Fibroblast of lung (primary cell): ENCODE measurements around the gene EYS.

Source experiments
- EZH2 ChIP-seq: IDR thresholded peaks from 2 replicates; pipeline ENCODE4 v1.5.1; 2012; ENCODE audit warnings: low read length, control low read depth, mild to moderate bottlenecking; ENCODE audit errors: missing control alignments
- TF ChIP-seq, protein P1 (sequence below), 2 donors: IDR thresholded peaks in 1 of 2; conservative IDR thresholded peaks in 1 of 2; 1 replicate in 1 of 2; 2 replicates in 1 of 2; pipeline ENCODE4 v1.5.1; 2011 to 2012; ENCODE audit warnings: low read length in 2 of 2, control low read depth in 1 of 2, inconsistent platforms in 1 of 2, low read depth in 1 of 2, mild to moderate bottlenecking in 1 of 2

DNA sequence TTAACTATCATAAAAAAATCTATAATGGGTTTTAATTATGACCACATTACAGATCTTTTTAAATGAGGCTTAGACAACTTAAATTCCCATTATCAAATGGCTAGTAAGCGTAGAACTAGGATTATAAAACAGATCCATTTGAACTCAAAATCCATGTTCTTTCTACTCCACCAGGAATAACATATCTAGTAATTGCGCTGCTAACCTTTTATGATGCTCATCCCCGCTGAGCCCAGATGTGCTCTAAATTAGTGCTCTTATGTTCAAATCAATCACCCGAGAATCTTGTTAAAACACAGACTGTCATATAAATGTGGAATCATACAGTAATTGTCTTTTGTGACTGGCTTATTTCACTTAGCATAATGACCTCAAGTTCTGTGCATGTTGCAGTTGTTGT, 1168.3 kb downstream of the EYS start:
- TF ChIP-seq, protein P1, sequence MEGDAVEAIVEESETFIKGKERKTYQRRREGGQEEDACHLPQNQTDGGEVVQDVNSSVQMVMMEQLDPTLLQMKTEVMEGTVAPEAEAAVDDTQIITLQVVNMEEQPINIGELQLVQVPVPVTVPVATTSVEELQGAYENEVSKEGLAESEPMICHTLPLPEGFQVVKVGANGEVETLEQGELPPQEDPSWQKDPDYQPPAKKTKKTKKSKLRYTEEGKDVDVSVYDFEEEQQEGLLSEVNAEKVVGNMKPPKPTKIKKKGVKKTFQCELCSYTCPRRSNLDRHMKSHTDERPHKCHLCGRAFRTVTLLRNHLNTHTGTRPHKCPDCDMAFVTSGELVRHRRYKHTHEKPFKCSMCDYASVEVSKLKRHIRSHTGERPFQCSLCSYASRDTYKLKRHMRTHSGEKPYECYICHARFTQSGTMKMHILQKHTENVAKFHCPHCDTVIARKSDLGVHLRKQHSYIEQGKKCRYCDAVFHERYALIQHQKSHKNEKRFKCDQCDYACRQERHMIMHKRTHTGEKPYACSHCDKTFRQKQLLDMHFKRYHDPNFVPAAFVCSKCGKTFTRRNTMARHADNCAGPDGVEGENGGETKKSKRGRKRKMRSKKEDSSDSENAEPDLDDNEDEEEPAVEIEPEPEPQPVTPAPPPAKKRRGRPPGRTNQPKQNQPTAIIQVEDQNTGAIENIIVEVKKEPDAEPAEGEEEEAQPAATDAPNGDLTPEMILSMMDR (conservative IDR thresholded peaks at IDR 0.05 in 1 of 2, IDR thresholded peaks at IDR 0.05 in 1 of 2; ENCODE audit: low read depth in 1 of 2, low read length in 2 of 2): no peak
- TF ChIP-seq EZH2: no peak
